NAMALWA (cell line): ENCODE measurements around the gene CARD9.

Experiments used
- DNase-seq: peaks from one replicate; pipeline ENCODE4 v3.0.0-alpha.2; 2015; ENCODE audit warnings: low spot score

Gene CARD9

DNA sequence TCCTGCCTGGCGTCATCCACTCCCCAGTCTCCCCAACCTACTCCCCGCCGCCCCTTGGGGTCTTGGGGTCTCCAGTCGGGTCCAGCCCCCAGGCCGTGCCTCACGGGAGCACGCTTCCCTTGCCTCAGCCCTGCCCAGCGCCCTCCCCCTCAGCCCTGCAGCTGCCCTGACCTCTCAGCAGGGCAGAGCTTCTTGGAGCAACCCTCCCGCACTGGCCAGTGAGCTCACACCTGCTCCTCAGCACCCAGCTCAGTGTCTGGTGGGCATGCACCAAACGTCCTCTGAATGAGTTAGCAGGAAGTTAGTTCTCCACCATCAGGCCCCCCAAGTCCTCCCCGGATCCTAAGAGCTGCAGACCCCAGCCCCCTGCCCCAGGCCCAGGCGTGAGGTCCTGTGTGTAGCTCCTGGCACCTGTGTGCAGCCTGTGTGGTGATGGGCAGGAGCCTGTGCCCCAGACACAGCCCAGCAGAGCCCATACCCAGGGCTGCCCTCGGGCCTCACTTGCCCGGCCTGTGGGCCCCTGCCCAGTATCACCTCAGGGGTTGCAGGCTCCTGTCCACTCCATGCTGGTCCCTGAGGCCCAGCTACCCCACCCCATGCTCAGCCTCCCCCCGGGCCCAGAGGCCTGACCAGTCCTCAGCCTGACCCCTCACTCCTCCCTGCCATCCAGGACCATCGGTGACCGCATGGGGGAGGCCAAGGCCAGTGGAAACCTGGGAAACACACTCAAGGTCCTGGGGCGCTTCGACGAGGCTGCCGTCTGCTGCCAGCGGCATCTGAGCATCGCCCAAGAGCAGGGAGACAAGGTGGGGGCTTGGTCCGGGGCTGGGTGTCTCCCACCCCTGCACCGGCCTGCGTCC is 37.9 kb downstream of the CARD9 start:
- no peak for DNase-seq

DNA sequence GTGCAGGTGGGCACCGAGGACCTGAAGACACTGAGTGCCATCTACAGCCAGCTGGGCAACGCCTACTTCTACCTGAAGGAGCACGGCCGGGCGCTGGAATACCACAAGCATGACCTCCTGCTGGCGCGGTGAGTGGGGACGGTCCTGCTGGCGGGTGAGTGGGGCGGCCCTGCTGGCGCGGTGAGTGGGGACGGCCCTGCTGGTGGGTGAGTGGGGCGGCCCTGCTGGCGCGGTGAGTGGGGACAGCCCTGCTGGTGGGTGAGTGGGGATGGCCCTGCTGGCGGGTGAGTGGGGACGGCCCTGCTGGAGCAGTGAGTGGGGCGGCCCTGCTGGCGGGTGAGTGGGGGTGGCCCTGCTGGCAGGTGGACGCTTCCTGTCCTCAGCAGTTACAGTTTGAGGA is 38.9 kb downstream of the CARD9 start:
- no peak for DNase-seq

- DNase-seq: no peak
Observed at GRCh38 chr9:136333486-136333885, 40.0 kb downstream of the CARD9 start.

- no peak for DNase-seq
Observed at GRCh38 chr9:136333045-136333444, 40.4 kb downstream of the CARD9 start.

DNA sequence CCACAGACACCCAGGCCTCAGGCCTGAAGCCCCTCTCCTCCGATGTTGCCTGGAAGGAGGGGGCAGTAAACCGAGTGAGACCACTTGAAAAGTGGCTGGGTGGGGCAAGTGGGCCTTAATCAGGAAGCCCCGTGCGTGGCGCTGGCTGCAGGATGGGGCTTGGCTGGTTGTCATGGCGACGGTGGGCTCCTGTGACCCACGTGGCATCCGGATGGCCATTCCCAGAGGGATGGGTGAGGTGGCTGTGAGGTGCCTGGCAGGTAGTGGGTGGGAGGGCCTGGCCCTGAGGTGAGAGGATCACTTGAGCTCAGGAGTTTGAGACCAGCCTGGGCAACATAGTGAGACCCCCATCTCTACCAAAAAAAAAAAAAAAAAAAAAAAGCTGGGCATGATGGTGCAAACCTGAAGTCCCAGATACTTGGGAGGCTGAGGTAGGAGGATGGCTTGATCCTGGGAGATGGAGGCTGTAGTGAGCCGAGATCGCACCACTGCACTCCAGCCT is 40.9 kb downstream of the CARD9 start:
- no peak for DNase-seq

GRCh38 chr9:136331556-136332481 is 41.6 kb downstream of the CARD9 start:
- no peak for DNase-seq

- no peak for DNase-seq
Observed at GRCh38 chr9:136331030-136331429, 42.4 kb downstream of the CARD9 start.

GRCh38 chr9:136330406-136330990 is 43.0 kb downstream of the CARD9 start:
- no peak for DNase-seq

- no peak for DNase-seq
Observed at GRCh38 chr9:136329636-136330405, 43.6 kb downstream of the CARD9 start.

GRCh38 chr9:136329211-136329627 is 44.2 kb downstream of the CARD9 start:
- no peak for DNase-seq

DNA sequence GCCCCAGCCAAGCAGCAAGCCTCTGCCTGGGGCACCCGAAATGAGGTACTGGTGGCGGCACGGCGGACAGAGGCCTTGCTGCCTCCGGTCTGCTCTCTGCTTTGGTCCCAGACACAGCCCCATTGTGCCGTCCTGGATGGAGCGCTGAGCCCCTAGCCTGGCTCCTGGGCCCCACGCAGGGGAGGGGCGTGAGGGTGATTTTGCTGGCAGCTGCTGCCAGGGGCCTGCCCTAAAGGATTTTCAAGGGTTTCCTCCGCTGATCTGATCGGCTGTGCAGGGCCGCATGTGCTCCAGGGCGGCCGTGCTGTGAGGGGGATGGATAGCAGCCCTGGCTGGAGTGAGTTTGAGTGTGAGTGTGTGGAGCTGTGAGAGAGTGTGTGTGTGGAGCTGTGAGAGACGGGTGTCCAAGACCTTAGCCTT is 44.8 kb downstream of the CARD9 start:
- no peak for DNase-seq

- DNase-seq: no peak
Observed at GRCh38 chr9:136328011-136328621, 45.4 kb downstream of the CARD9 start.

DNA sequence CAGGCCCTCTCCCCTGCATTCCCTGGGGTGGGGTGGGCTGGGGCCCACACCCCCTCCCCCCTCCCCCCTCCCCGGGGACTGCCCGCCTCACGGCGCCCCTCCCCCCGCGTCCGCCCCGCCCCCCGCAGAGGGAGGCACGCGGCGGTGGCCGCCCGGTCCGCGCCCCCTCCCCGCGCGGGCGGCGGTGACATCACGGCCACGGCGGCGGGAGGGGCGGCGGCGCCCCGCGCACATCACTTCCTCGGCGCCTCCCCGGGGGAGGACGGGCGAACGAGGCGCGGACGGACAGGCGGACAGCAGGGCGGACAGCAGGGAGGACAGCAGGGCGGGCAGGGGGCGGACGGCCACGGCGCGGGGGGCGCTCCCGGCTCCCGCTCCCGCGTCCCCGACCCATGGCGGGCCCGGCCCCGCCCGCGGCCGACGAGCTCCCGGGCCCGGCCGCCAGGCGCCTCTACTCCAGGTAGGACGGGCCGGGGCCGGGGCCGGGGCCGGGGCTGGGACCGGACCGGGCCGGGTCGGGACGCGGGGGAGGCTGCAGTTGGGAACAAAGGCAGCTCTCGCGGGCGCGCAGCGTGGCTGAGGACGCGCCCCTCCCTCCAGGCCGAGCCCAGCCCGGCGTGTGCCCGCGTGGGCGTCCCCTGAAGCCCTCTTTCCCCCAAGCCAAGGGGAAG is 46.0 kb downstream of the CARD9 start, which contains the start of gene GPSM1:
Gene GPSM1 (plus strand): TSS at position 236 of the 671 bp plus-strand sequence. CDS start 157 bp downstream, at position 393.
- DNase-seq: no peak

DNA sequence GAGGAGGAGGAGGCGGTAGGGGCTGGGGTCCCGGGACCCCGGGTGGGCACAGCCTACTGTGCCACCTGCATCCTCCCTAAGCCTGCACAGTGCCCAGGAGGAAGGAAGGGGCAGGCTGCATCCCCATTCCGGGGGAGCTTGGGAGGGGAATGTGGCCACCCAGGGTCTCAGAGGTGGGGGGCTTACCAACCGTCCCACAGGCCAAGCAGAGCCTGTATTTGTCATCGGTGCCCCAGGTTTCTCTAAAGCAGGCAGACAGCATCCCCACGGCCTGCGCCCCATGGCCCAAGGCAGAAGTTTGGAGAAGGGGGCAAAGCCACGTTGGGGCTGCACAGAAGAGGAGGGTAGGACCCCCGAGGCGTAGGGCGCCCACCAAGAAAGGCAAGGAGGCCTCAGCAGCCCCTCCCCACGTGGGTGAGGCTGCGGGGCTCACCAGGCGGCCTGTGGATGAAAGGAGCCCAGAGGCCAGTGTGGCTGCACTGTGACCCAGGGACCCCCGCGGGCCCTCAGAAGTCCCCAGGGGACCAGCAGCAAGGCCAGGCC is 46.6 kb downstream of the CARD9 start:
- DNase-seq: no peak

- no peak for DNase-seq
Observed at GRCh38 chr9:136326061-136326760, 47.3 kb downstream of the CARD9 start.

DNA sequence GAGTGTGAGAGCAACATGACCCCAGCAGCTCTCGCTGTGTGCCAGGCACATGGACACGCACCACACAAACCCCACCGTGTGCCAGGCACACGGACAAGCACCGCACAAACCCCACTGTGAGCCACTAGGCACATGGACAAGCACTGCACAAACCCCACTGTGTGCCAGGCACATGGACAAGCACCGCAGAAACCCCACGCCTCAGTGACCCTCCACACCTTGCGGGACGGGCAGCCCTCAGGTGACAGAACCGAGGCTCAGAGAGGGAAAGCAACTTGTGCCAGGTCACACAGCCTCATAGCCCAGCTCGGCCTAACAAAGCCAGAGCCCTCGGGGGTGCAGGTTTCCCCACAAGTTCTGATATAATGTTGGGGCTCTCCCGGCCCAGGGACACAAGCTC is 48.1 kb downstream of the CARD9 start:
- DNase-seq: no peak

DNA sequence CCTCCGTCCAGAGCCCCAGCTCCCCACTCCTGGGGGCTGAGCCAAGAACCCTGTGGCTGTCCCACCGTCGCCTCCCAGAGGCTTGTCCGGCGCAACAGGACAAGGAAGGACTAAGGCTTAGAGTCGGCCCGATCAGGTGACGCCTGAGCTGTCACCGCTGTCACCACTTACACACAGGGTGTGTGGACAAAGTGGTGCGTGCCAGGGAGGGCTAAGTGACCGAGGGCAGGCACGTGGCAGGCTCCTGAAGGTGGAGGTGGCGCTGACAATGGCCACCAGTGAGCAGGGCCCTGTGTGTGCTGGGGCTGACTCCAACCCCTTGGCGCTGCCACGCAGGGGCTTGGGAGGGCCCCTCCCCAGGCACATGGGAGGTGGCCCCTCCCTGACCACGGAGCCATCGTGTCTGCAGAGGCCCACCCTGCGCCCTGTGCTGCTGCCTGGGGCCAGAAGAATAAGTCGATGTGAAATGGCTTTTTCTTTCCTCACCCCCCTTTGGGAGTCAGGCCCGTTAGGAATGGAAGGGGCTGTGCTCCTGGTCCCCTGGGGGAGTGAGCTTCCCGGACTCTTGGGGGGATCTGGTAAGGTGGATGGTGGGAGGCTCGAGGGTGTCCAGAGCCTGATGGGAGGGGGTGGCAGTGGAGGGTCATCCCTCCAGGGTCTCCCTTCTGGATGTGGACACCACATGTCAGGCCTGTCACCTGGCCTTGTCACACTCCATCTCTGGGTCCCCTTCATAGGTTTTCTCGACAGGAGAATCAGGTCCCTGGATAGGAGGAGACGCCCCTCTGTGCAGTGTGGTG is 48.8 kb downstream of the CARD9 start:
- no peak for DNase-seq

DNA sequence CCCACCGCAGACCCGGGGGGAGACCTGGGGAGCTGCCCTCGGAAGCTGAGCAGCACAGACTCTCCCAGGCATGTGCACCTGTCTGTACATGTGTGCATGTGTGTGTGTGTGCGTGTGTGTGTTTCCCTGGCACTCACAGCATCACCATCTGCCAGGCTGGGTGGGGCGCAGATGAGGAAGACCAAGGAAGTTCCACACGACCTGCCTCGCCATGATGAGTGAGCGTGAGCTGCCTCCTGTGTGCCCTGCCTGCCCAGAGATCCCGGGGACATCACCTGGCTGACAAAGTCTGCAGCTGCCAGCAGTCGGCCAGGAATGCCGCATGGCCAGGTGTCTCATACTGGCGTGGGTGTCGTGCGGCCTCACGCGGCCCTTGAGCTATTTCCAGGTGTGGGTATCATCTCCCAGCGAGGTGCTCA is 50.1 kb downstream of the CARD9 start:
- DNase-seq: no peak
